Cardiac muscle cell (in vitro differentiated cells and primary cell): ENCODE data around the gene ATCAY. TPM values are rescaled to one million over a fixed set of nuclear protein-coding genes. Genes with fewer than 3 reads are reported as not detected.

Experiments used
- DNase-seq, 2 donors: peaks; one replicate each; pipeline versions ENCODE4 v3.0.0 to v3.0.0-alpha.2; 2010 to 2017; ENCODE audit warnings: low read depth in 1 of 2, low spot score in 1 of 2
- H3K27ac ChIP-seq: fragments of 200-600 bp; sonication (generic); 2 replicates; pipeline ENCODE4 v1.5.1; 2016
- H3K27me3 ChIP-seq: fragments of 200-600 bp; sonication (generic); 2 replicates; pipeline ENCODE4 v1.6.0; 2016; ENCODE audit warnings: control low read depth
- H3K36me3 ChIP-seq: fragments of 200-600 bp; sonication (generic); 2 replicates; pipeline ENCODE4 v1.5.1; 2016; ENCODE audit warnings: control low read depth
- H3K4me1 ChIP-seq: fragments of 200-600 bp; sonication (generic); 2 replicates; pipeline ENCODE4 v1.8.1; 2017; ENCODE audit warnings: low read depth, mild to moderate bottlenecking, mixed run types
- H3K4me3 ChIP-seq: fragments of 200-600 bp; sonication (generic); 2 replicates; pipeline ENCODE4 v1.5.1; 2016; ENCODE audit warnings: mild to moderate bottlenecking
- H3K9me3 ChIP-seq: fragments of 200-600 bp; sonication (generic); 2 replicates; pipeline ENCODE4 v1.5.1; 2017; ENCODE audit warnings: low read depth, mild to moderate bottlenecking, control low read depth
- CTCF ChIP-seq: IDR thresholded peaks from 2 replicates; pipeline ENCODE4 v1.5.1; 2012; ENCODE audit warnings: low read depth, mild to moderate bottlenecking, low read length
- polyA plus RNA-seq: library from polyadenylated mRNA; unstranded; fragments of >200 nt; fragmentation: Nextera tagmentation; extraction: Ambion mirVana; gene quantifications from 2 replicates; pipeline ENCODE4 v1.2.1, GENCODE V29; 2016
- total RNA-seq: library from RNA; depleted of rRNA; stranded (reverse); fragments of >200 nt; gene quantifications from 2 replicates; pipeline ENCODE4 v1.2.3, GENCODE V29; 2016

ATCAY gene
- total and polyA plus RNA-seq, 2 experiments from 2014 or later: 0.15 to 0.29 TPM

DNA sequence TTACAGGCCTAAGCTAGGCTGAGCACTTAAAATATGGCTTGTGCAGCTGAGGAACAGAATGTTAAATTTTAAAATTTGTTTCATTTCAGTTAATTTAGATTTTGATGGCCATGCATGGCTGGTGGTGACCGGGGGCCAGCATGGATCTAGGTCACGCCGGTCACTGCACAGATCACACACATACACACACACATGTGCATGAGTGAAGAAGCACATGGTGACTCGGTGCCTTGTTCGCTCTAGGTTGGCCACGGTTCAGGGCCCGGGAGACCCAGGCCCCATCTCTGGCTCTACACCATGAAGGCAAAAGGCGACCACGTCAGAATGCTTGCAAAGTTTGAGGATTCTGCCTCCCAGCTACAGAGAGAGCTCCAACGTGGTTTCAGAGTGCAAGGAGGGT lies 39.7 kb upstream of the ATCAY start:
- Histone ChIP-seq H3K36me3 (no peaks in the 10 kb centered on the region), H3K27ac (no peak overlapping the region), H3K4me3 (no peak overlapping the region), H3K4me1 (no peaks in the 10 kb centered on the region), H3K9me3 (no peaks in the 10 kb centered on the region), H3K27me3 (no peaks in the 10 kb centered on the region)
- no peak for DNase-seq
- TF ChIP-seq CTCF: no peak

- no peak overlapping the region for H3K4me3 ChIP-seq
- no peak for DNase-seq
- TF ChIP-seq CTCF: no peak
- no peaks in the 10 kb centered on the region for H3K4me1 ChIP-seq
- no peaks in the 10 kb centered on the region for H3K36me3 ChIP-seq
- no peaks in the 10 kb centered on the region for H3K27me3 ChIP-seq
- H3K27ac ChIP-seq: no peak overlapping the region
- H3K9me3 ChIP-seq: no peaks in the 10 kb centered on the region
Measured at GRCh38 chr19:3842948-3843347, 37.5 kb upstream of the ATCAY start.

GRCh38 chr19:3844596-3844995 lies 35.9 kb upstream of the ATCAY start:
- no peak overlapping the region for H3K27ac ChIP-seq
- no peak for TF ChIP-seq CTCF
- DNase-seq: no peak

GRCh38 chr19:3849092-3849491 lies 31.4 kb upstream of the ATCAY start:
- no peaks in the 10 kb centered on the region for H3K9me3 ChIP-seq
- no peak overlapping the region for H3K4me3 ChIP-seq
- H3K4me1 ChIP-seq: no peaks in the 10 kb centered on the region
- H3K36me3 ChIP-seq: no peaks in the 10 kb centered on the region
- DNase-seq: peak in 1 of 2 donors; percentile 44
- no peak overlapping the region for H3K27ac ChIP-seq
- H3K27me3 ChIP-seq: no peaks in the 10 kb centered on the region
- peak; percentile 29 for TF ChIP-seq CTCF

More at GRCh38 chr19:3844596-3844995, 35.9 kb upstream of the ATCAY start:
- Histone ChIP-seq H3K9me3 (no peaks in the 10 kb centered on the region), H3K4me1 (no peaks in the 10 kb centered on the region), H3K4me3 (no peak overlapping the region), H3K27me3 (no peaks in the 10 kb centered on the region), H3K36me3 (no peaks in the 10 kb centered on the region)

DNA sequence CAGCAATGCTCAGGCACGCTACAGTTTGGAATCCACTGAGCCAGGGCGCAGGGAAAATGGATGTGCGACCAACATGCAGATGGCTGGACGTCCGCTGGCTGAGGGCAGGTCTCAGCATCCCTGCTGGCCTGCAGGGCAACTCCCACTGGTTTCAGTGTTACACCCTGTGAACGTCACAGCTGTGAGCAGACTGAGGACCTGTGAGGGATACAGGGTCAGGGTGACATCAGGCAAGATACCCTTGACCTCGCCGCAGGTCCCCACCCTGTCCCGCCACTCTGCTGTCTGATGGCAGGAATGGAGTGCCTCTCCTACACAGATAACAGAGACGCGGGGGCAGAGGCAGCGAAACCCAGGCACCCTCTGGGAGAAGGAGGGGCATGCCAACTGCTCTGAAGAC lies 30.7 kb upstream of the ATCAY start:
- Histone ChIP-seq H3K4me3 (no peak overlapping the region), H3K27me3 (no peaks in the 10 kb centered on the region), H3K9me3 (no peaks in the 10 kb centered on the region), H3K4me1 (no peaks in the 10 kb centered on the region), H3K36me3 (no peaks in the 10 kb centered on the region), H3K27ac (no peak overlapping the region)
- no peak for DNase-seq
- TF ChIP-seq CTCF: no peak
